KMS-11 (cell line): Measurements from ENCODE around the gene PDE4D.
A peak's percentile ranks its signal among the peaks of the same experiment; 100 is the strongest.

Source experiments
- H2AFZ ChIP-seq: fragments of 200-600 bp; sonication (generic); 2 replicates; pipeline ENCODE4 v1.6.1; 2016; ENCODE audit warnings: antibody characterized with exemption, mixed run types, low read depth
- H3K27ac ChIP-seq: fragments of 200-600 bp; sonication (generic); 2 replicates; pipeline ENCODE4 v1.6.1; 2016; ENCODE audit warnings: mild to moderate bottlenecking, mixed run types
- H3K27me3 ChIP-seq: fragments of 200-600 bp; sonication (generic); 2 replicates; pipeline ENCODE4 v1.6.1; 2017; ENCODE audit warnings: mild to moderate bottlenecking, low read depth, mixed run types, moderate library complexity; ENCODE audit not compliant: insufficient read depth
- H3K36me3 ChIP-seq: fragments of 200-600 bp; sonication (generic); 2 replicates; pipeline ENCODE4 v1.6.1; 2017; ENCODE audit warnings: mild to moderate bottlenecking, mixed run types; ENCODE audit not compliant: insufficient read depth
- H3K4me1 ChIP-seq: fragments of 200-600 bp; sonication (generic); 2 replicates; pipeline ENCODE4 v1.6.1; 2016; ENCODE audit warnings: mild to moderate bottlenecking, low read depth, mixed run types; ENCODE audit not compliant: poor library complexity, severe bottlenecking
- H3K4me2 ChIP-seq: fragments of 200-600 bp; sonication (generic); 2 replicates; pipeline ENCODE4 v1.7.0; 2016; ENCODE audit warnings: mild to moderate bottlenecking, mixed run types
- H3K4me3 ChIP-seq: fragments of 200-600 bp; sonication (generic); IDR thresholded peaks from 2 replicates; pipeline ENCODE4 v1.6.1; 2017; ENCODE audit warnings: low read depth, low read length, mixed read lengths; ENCODE audit not compliant: insufficient read depth
- H3K79me2 ChIP-seq: fragments of 200-600 bp; sonication (generic); 2 replicates; pipeline ENCODE4 v1.6.1; 2016; ENCODE audit warnings: low read depth, mixed run types; ENCODE audit not compliant: insufficient read depth
- H3K9ac ChIP-seq: fragments of 200-600 bp; sonication (generic); 2 replicates; pipeline ENCODE4 v1.6.1; 2016; ENCODE audit warnings: mild to moderate bottlenecking, mixed run types
- H4K20me1 ChIP-seq: fragments of 200-600 bp; sonication (generic); 2 replicates; pipeline ENCODE4 v1.6.1; 2016; ENCODE audit warnings: mild to moderate bottlenecking, mixed run types; ENCODE audit not compliant: insufficient read depth
- TF ChIP-seq, protein P1 (sequence below): fragments of 200-600 bp; sonication (generic); conservative IDR thresholded peaks from 2 replicates; pipeline ENCODE4 v1.6.1; 2017; ENCODE audit warnings: low read depth, mild to moderate bottlenecking, antibody characterized with exemption, low read length, moderate library complexity, mixed read lengths

The PDE4D gene

GRCh38 chr5:59134471-59135163 lies 758.9 kb downstream of the PDE4D start:
- Histone ChIP-seq H3K79me2 (no peaks in the 10 kb centered on the region), H2AFZ (no peak overlapping the region), H3K4me1 (peaks cover 77% of the 10 kb centered on the region), H3K27me3 (no peaks in the 10 kb centered on the region), H3K36me3 (no peaks in the 10 kb centered on the region), H3K9ac (no peak overlapping the region), H4K20me1 (no peaks in the 10 kb centered on the region), H3K27ac (no peak overlapping the region; the same call in 1 of the 2 replicates), H3K4me2 (peak overlapping the region; percentile 61), H3K4me3 (no peak overlapping the region)
- TF ChIP-seq, protein P1, sequence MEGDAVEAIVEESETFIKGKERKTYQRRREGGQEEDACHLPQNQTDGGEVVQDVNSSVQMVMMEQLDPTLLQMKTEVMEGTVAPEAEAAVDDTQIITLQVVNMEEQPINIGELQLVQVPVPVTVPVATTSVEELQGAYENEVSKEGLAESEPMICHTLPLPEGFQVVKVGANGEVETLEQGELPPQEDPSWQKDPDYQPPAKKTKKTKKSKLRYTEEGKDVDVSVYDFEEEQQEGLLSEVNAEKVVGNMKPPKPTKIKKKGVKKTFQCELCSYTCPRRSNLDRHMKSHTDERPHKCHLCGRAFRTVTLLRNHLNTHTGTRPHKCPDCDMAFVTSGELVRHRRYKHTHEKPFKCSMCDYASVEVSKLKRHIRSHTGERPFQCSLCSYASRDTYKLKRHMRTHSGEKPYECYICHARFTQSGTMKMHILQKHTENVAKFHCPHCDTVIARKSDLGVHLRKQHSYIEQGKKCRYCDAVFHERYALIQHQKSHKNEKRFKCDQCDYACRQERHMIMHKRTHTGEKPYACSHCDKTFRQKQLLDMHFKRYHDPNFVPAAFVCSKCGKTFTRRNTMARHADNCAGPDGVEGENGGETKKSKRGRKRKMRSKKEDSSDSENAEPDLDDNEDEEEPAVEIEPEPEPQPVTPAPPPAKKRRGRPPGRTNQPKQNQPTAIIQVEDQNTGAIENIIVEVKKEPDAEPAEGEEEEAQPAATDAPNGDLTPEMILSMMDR = no peak

DNA sequence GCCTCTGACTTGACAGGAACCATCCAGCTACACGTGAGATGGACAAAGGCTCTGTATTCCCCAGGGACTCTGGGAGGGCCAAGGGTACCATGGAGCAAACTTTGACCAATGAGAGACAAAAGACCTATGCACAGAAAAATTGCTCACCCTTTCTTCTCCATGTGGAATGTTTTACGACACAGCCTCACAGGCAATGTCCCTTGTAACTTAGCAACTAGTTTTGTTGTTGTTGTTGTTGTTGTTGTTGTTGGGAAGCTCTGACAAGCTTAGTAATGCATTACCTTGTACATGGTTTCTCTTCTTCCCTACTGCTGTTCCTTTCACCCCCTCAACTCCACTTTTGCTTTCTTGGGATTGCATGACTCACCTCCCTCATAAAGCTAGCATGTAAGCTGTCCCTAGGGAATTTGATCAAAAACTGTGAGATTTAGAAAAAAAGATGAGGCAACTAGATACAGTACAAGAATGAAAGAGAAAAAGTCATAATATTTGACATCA lies 759.7 kb downstream of the PDE4D start:
- Histone ChIP-seq H3K27me3 (no peaks in the 10 kb centered on the region), H3K4me2 (peak overlapping the region; percentile 61), H4K20me1 (no peaks in the 10 kb centered on the region), H2AFZ (no peak overlapping the region), H3K27ac (no peak overlapping the region), H3K79me2 (no peaks in the 10 kb centered on the region), H3K36me3 (no peaks in the 10 kb centered on the region), H3K4me1 (peaks cover 81% of the 10 kb centered on the region), H3K4me3 (no peak overlapping the region), H3K9ac (no peak overlapping the region)
- TF ChIP-seq, protein P1 = no peak

DNA sequence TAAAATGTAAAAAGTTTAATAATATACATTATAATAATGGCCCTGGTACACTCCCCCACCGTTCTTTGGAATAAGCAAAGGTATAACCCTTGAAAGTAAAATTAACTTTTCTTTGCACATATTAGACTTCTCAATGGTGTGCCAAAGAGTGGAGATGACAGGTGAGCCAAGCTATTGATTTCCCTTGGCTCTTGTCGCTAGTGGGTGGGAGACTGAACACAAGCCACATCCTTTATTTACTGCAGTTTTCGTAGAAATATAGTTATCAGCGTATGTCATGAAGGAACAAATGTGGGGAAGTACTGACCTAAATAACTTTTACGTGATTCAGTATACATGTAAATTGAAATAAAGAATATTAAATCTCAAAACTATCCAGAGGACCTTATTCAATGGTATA lies 761.4 kb downstream of the PDE4D start:
- H3K36me3 ChIP-seq = no peaks in the 10 kb centered on the region
- no peak overlapping the region for H2AFZ ChIP-seq
- no peak overlapping the region for H3K9ac ChIP-seq
- no peak overlapping the region for H3K27ac ChIP-seq
- no peaks in the 10 kb centered on the region for H3K79me2 ChIP-seq
- no peaks in the 10 kb centered on the region for H3K27me3 ChIP-seq
- no peak overlapping the region for H3K4me2 ChIP-seq
- no peak overlapping the region for H3K4me3 ChIP-seq
- TF ChIP-seq, protein P1 = no peak
- H3K4me1 ChIP-seq = peaks cover 85% of the 10 kb centered on the region
- H4K20me1 ChIP-seq = no peaks in the 10 kb centered on the region

DNA sequence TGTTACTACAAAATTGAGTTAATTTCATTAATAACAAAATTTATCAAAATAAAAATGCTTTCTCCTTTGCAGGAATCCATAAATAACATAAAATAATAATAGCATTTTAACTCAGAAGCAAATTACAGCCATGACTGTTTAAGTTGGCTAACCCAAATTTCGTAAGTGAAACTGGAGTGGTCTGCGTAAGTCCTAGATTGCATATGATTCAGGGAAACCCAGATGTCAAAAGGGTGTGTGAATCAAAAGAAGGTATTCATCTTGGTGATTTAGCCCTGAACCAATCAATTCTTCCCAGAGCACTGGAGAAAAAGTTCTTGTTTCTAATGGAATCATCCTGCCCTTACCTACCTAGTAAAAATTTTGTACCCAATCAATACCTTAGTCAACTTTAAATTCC lies 763.1 kb downstream of the PDE4D start:
- Histone ChIP-seq H4K20me1 (no peaks in the 10 kb centered on the region), H2AFZ (no peak overlapping the region), H3K4me3 (no peak overlapping the region), H3K4me2 (no peak overlapping the region), H3K27me3 (no peaks in the 10 kb centered on the region), H3K79me2 (no peaks in the 10 kb centered on the region), H3K36me3 (no peaks in the 10 kb centered on the region), H3K27ac (no peak overlapping the region), H3K4me1 (peaks cover 85% of the 10 kb centered on the region), H3K9ac (no peak overlapping the region)
- TF ChIP-seq, protein P1 = no peak
